SK-N-SH treated with all-trans-retinoic acid at 6 μM for 48 hours (cell line): ENCODE measurements around the gene COA7.

Experiments used
- ATAC-seq: fragments of 200-7000 bp; cut with Tn5 transposase; 3 replicates; pipeline ENCODE4 v1.9.1; 2020; ENCODE audit warnings: mild to moderate bottlenecking, moderate library complexity
- ARNTL ChIP-seq: fragments of 450-650 bp; formaldehyde crosslinking; IDR thresholded peaks from 2 replicates; pipeline ENCODE4 v1.5.0; 2020; ENCODE audit warnings: low read depth, mild to moderate bottlenecking, moderate library complexity, borderline replicate concordance
- BACH2 ChIP-seq: fragments of 250-450 bp; sonication (Bioruptor Pico); IDR thresholded peaks from 2 replicates; pipeline ENCODE4 v1.9.0; 2021; ENCODE audit warnings: mild to moderate bottlenecking, borderline replicate concordance
- CSDC2 ChIP-seq: fragments of 250-450 bp; sonication (Bioruptor Pico); IDR thresholded peaks from 2 replicates; pipeline ENCODE4 v1.5.0; 2020; ENCODE audit warnings: mild to moderate bottlenecking, moderate library complexity
- ESRRG ChIP-seq: fragments of 250-450 bp; sonication (Bioruptor Pico); IDR thresholded peaks from 2 replicates; pipeline ENCODE4 v1.6.1; 2021; ENCODE audit warnings: mild to moderate bottlenecking
- GLIS3 ChIP-seq: fragments of 250-450 bp; sonication (Bioruptor Pico); IDR thresholded peaks from 2 replicates; pipeline ENCODE4 v1.5.0; 2020; ENCODE audit warnings: mild to moderate bottlenecking, moderate library complexity
- ISL1 ChIP-seq: fragments of 250-450 bp; sonication (Bioruptor Pico); IDR thresholded peaks from 2 replicates; pipeline ENCODE4 v2.1.2; 2022; ENCODE audit warnings: mild to moderate bottlenecking, moderate library complexity
- OSR1 ChIP-seq: fragments of 250-450 bp; sonication (Bioruptor Pico); IDR thresholded peaks from 2 replicates; pipeline ENCODE4 v1.8.0; 2022; ENCODE audit warnings: moderate library complexity, mild to moderate bottlenecking, inconsistent platforms
- PPARA ChIP-seq: fragments of 250-450 bp; sonication (Bioruptor Pico); IDR thresholded peaks from 2 replicates; pipeline ENCODE4 v1.5.0; 2020; ENCODE audit warnings: mild to moderate bottlenecking, borderline replicate concordance
- RARB ChIP-seq: fragments of 250-450 bp; sonication (Bioruptor Pico); IDR thresholded peaks from 2 replicates; pipeline ENCODE4 v1.8.0; 2021; ENCODE audit warnings: mild to moderate bottlenecking, moderate library complexity
- SNAI2 ChIP-seq: fragments of 250-450 bp; sonication (Bioruptor Pico); IDR thresholded peaks from 2 replicates; pipeline ENCODE4 v1.5.0; 2020; ENCODE audit warnings: mild to moderate bottlenecking, moderate library complexity
- TCF4 ChIP-seq: fragments of 250-450 bp; sonication (Bioruptor Pico); IDR thresholded peaks from 2 replicates; pipeline ENCODE4 v1.8.0; 2021; ENCODE audit warnings: mild to moderate bottlenecking, moderate library complexity, borderline replicate concordance
- TOX ChIP-seq: fragments of 250-450 bp; sonication (Bioruptor Pico); IDR thresholded peaks from 2 replicates; pipeline ENCODE4 v1.8.0; 2021; ENCODE audit warnings: mild to moderate bottlenecking, moderate library complexity, borderline replicate concordance
- ZC3H10 ChIP-seq: fragments of 250-450 bp; sonication (Bioruptor Pico); IDR thresholded peaks from 2 replicates; pipeline ENCODE4 v1.5.1; 2021; ENCODE audit warnings: mild to moderate bottlenecking, moderate library complexity
- ZFP3 ChIP-seq: fragments of 250-450 bp; sonication (Bioruptor Pico); IDR thresholded peaks from 2 replicates; pipeline ENCODE4 v1.5.0; 2020; ENCODE audit warnings: mild to moderate bottlenecking, moderate library complexity
- ZFP30 ChIP-seq: fragments of 450-650 bp; formaldehyde crosslinking; IDR thresholded peaks from 2 replicates; pipeline ENCODE4 v1.5.0; 2022; ENCODE audit warnings: mild to moderate bottlenecking, moderate library complexity
- ZNF565 ChIP-seq: fragments of 450-650 bp; formaldehyde crosslinking; conservative IDR thresholded peaks from 2 replicates; pipeline ENCODE4 v1.5.0; 2020; ENCODE audit warnings: low read depth, mild to moderate bottlenecking, moderate library complexity
- ZNF70 ChIP-seq: fragments of 450-650 bp; formaldehyde crosslinking; IDR thresholded peaks from 2 replicates; pipeline ENCODE4 v1.5.0; 2020; ENCODE audit warnings: mild to moderate bottlenecking, moderate library complexity
- ZNF8 ChIP-seq: fragments of 450-650 bp; formaldehyde crosslinking; IDR thresholded peaks from 2 replicates; pipeline ENCODE4 v1.5.0; 2020; ENCODE audit warnings: mild to moderate bottlenecking, moderate library complexity
- TF ChIP-seq, protein P1 (sequence below): fragments of 250-450 bp; sonication (Bioruptor Pico); IDR thresholded peaks from 2 replicates; pipeline ENCODE4 v1.5.1; 2020; ENCODE audit warnings: low read depth, mild to moderate bottlenecking, moderate library complexity
- TF ChIP-seq, protein P2 (sequence below): fragments of 250-450 bp; sonication (Bioruptor Pico); IDR thresholded peaks from 2 replicates; pipeline ENCODE4 v1.8.0; 2021; ENCODE audit warnings: low read depth, mild to moderate bottlenecking, moderate library complexity, borderline replicate concordance
- TF ChIP-seq, protein P3 (sequence below): fragments of 250-450 bp; sonication (Bioruptor Pico); IDR thresholded peaks from 2 replicates; pipeline ENCODE4 v1.8.0; 2020; ENCODE audit warnings: mild to moderate bottlenecking, moderate library complexity, borderline replicate concordance
- TF ChIP-seq, protein P4 (sequence below): fragments of 250-450 bp; sonication (Bioruptor Pico); IDR thresholded peaks from 2 replicates; pipeline ENCODE4 v1.5.1; 2021; ENCODE audit warnings: mild to moderate bottlenecking, moderate library complexity

The COA7 gene

DNA sequence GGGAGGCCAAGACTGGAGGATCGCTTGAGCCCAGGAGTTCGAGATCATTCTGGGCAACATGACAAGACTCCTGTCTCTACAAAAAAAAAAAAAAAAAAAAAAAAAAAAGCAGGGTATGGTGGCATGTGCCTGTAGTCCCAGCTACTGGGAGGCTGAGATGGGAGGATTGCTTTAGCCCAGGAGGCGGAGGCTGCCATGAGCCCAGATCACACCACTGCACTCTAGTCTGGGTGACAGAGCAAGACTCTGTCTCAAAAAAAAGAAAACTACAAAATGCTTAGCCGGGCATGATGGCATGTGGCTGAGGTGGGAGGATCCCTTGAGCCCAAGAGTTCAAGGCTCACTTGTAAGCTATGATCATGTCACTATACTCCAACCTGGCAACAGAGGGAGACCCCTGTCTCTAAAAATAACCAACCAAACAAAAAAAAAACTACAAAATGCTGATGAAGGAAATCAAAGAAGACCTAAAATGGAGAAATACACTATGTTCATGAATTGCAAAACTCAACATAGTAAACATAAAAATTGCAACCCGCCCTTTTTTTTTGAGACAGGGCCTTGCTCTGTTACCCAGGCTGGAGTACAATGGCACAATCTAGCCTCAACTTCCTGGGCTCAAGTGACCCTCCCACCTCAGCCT lies 44.8 kb downstream of the COA7 start:
- ATAC-seq, result no peak
- TF ChIP-seq ZNF70 (CRISPR knock-in tag) (no peak), ZNF8 (CRISPR knock-in tag) (no peak), ZFP30 (CRISPR knock-in tag) (no peak), ZNF565 (CRISPR knock-in tag) (no peak), RARB (CRISPR knock-in tag) (no peak), GLIS3 (CRISPR knock-in tag) (no peak)
- TF ChIP-seq, all 23 proteins: peak for 0

DNA sequence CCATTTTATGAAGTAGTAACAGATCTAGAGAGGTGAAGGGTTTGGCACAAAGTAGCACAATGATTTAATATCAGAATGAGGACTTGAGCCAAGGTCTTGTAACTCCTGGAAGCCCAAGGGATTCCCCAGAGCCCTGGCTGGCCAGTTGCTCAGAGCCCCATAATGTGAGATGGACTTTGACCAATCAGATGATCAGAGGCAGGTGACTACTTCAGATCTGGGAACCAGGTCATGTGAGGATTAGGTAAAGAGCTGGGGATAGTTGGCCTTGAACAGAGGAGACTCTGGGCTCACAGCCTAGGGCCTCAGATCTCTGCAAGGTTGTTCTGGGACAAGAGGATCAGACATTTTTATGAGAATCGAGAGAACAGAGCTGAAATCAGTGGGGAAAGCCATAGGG lies 46.2 kb downstream of the COA7 start:
- TF ChIP-seq ISL1 (CRISPR knock-in tag) (no peak), ZNF8 (CRISPR knock-in tag) (no peak)
- ATAC-seq, result no peak

DNA sequence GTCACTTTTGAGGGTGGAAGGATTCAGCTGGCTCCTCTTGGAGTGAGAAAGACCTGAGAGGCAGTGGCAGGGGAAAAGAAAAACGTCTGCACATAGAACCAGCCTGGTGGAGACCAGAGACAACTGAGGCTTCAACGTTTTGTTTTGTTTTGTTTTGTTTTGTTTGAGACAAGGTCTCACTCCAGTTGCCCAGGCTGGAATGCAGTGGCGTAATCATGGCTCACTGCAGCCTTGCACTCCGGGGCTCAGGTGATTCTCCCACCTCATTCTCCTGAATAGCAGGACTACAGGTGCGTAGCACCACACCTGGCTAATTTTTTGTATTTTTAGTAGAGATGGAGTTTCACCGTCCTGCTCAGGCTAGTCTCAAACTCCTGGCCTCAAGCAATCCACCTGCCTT lies 52.9 kb downstream of the COA7 start:
- ATAC-seq, result no peak
- TF ChIP-seq CSDC2 (no peak), GLIS3 (CRISPR knock-in tag) (no peak), ZNF70 (CRISPR knock-in tag) (no peak), ARNTL (CRISPR knock-in tag) (no peak), ESRRG (CRISPR knock-in tag) (no peak), ZNF565 (CRISPR knock-in tag) (no peak), ZNF8 (CRISPR knock-in tag) (no peak), TOX (no peak), ZFP3 (CRISPR knock-in tag) (no peak), PPARA (CRISPR knock-in tag) (no peak), ZC3H10 (CRISPR knock-in tag) (no peak), SNAI2 (CRISPR knock-in tag) (no peak), RARB (CRISPR knock-in tag) (no peak)
- TF ChIP-seq, protein P1, sequence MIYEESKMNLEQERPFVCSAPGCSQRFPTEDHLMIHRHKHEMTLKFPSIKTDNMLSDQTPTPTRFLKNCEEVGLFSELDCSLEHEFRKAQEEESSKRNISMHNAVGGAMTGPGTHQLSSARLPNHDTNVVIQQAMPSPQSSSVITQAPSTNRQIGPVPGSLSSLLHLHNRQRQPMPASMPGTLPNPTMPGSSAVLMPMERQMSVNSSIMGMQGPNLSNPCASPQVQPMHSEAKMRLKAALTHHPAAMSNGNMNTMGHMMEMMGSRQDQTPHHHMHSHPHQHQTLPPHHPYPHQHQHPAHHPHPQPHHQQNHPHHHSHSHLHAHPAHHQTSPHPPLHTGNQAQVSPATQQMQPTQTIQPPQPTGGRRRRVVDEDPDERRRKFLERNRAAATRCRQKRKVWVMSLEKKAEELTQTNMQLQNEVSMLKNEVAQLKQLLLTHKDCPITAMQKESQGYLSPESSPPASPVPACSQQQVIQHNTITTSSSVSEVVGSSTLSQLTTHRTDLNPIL (CRISPR knock-in tag), result no peak
- TF ChIP-seq, protein P2, sequence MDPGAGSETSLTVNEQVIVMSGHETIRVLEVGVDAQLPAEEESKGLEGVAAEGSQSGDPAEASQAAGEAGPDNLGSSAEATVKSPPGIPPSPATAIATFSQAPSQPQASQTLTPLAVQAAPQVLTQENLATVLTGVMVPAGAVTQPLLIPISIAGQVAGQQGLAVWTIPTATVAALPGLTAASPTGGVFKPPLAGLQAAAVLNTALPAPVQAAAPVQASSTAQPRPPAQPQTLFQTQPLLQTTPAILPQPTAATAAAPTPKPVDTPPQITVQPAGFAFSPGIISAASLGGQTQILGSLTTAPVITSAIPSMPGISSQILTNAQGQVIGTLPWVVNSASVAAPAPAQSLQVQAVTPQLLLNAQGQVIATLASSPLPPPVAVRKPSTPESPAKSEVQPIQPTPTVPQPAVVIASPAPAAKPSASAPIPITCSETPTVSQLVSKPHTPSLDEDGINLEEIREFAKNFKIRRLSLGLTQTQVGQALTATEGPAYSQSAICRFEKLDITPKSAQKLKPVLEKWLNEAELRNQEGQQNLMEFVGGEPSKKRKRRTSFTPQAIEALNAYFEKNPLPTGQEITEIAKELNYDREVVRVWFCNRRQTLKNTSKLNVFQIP (CRISPR knock-in tag), result no peak
- TF ChIP-seq, protein P3, sequence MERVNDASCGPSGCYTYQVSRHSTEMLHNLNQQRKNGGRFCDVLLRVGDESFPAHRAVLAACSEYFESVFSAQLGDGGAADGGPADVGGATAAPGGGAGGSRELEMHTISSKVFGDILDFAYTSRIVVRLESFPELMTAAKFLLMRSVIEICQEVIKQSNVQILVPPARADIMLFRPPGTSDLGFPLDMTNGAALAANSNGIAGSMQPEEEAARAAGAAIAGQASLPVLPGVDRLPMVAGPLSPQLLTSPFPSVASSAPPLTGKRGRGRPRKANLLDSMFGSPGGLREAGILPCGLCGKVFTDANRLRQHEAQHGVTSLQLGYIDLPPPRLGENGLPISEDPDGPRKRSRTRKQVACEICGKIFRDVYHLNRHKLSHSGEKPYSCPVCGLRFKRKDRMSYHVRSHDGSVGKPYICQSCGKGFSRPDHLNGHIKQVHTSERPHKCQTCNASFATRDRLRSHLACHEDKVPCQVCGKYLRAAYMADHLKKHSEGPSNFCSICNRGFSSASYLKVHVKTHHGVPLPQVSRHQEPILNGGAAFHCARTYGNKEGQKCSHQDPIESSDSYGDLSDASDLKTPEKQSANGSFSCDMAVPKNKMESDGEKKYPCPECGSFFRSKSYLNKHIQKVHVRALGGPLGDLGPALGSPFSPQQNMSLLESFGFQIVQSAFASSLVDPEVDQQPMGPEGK (CRISPR knock-in tag), result no peak
- TF ChIP-seq, protein P4, sequence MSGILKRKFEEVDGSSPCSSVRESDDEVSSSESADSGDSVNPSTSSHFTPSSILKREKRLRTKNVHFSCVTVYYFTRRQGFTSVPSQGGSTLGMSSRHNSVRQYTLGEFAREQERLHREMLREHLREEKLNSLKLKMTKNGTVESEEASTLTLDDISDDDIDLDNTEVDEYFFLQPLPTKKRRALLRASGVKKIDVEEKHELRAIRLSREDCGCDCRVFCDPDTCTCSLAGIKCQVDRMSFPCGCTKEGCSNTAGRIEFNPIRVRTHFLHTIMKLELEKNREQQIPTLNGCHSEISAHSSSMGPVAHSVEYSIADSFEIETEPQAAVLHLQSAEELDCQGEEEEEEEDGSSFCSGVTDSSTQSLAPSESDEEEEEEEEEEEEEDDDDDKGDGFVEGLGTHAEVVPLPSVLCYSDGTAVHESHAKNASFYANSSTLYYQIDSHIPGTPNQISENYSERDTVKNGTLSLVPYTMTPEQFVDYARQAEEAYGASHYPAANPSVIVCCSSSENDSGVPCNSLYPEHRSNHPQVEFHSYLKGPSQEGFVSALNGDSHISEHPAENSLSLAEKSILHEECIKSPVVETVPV (CRISPR knock-in tag), result no peak
- TF ChIP-seq, all 23 proteins: peak for 0

DNA sequence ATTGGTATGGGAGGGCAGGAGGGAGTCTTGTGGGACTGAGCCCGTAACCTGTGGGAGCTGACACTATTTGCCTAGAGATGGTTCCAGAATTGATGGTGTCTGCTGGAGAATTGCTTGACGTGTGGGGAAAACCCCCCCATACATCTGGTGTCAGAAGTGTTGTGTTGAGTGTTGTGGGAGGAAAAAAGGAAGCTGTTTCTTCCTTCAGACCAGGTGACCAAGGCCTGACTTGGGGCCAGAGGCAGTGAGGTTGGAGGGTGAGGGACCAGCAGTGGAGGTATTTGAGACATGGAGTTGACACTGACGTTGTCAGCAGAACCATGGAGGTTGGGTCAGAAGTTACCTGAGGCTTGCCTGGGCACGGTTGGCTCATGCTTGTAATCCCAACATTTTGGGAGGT lies 56.8 kb downstream of the COA7 start:
- TF ChIP-seq GLIS3 (CRISPR knock-in tag) (no peak), ZNF8 (CRISPR knock-in tag) (no peak), ZC3H10 (CRISPR knock-in tag) (no peak), TCF4 (CRISPR knock-in tag) (no peak), PPARA (CRISPR knock-in tag) (no peak), ESRRG (CRISPR knock-in tag) (no peak), ZFP3 (CRISPR knock-in tag) (no peak), BACH2 (CRISPR knock-in tag) (no peak), OSR1 (CRISPR knock-in tag) (no peak)
- TF ChIP-seq, protein P2 (CRISPR knock-in tag), result no peak
- TF ChIP-seq, protein P1 (CRISPR knock-in tag), result no peak
- no peak for ATAC-seq
